Coronary artery (tissue), 2 donors: ENCODE measurements around the gene TIA1.
"Not testable (repeated sequence)": the region's sequence is repeated elsewhere in the genome, so short reads cannot be mapped to it uniquely, and the experiment has no call there.

Experiments
- DNase-seq: peaks from one replicate; pipeline ENCODE4 v3.0.0-alpha.2; 2017; ENCODE audit warnings: low spot score
- H3K27ac ChIP-seq, 2 donors: fragments of 200-600 bp; sonication (generic); one replicate each; pipeline ENCODE4 v1.5.1; 2016 to 2019
- H3K4me3 ChIP-seq: fragments of 200-600 bp; sonication (generic); 2 replicates; pipeline ENCODE4 v1.5.1; 2016; ENCODE audit warnings: mild to moderate bottlenecking, moderate library complexity
- CTCF ChIP-seq: fragments of 200-600 bp; sonication (generic); IDR thresholded peaks from one replicate; pipeline ENCODE4 v1.5.1; 2019; ENCODE audit warnings: antibody characterized with exemption

Gene TIA1, protein sequence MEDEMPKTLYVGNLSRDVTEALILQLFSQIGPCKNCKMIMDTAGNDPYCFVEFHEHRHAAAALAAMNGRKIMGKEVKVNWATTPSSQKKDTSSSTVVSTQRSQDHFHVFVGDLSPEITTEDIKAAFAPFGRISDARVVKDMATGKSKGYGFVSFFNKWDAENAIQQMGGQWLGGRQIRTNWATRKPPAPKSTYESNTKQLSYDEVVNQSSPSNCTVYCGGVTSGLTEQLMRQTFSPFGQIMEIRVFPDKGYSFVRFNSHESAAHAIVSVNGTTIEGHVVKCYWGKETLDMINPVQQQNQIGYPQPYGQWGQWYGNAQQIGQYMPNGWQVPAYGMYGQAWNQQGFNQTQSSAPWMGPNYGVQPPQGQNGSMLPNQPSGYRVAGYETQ

DNA sequence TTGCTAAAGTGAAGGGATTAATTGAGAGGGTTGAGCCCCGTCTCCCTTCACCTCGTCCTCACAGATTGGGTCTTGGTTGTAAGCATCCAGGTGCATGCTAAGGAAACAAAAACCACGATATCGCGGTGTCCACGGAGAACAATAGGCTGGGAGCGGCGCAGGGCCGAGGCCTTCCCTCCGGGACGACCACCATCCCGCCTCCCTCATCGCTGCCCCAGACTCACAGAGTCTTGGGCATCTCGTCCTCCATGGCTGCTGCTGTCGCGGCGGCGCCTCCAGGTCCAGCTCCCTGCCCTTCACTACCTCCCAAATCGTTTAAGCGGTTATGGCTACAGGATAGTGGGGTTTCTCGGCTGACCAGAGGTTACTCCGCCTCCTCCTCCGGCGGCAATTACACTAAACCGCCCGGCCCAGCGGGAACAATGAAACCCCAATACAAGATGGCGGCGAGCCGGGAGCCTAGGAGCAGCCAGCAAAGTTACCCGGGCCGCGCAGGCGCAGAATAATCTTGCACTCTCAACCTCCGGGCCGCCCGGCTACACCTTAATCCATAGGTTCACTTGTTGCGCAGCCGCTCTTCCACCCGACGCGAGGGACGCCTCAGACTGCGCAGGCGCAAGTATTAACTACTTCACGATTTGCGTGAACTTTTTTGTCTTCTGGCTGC, at the start of gene TIA1:
TIA1 (minus strand) TSS at position 448 of the 667 bp plus-strand sequence; CDS start at position 250, 198 bp downstream.
- peak within 1 kb of the TSS; percentile 89 to 98 for H3K27ac ChIP-seq
- DNase-seq, result peak; percentile 97
- TF ChIP-seq CTCF, result no peak

DNA sequence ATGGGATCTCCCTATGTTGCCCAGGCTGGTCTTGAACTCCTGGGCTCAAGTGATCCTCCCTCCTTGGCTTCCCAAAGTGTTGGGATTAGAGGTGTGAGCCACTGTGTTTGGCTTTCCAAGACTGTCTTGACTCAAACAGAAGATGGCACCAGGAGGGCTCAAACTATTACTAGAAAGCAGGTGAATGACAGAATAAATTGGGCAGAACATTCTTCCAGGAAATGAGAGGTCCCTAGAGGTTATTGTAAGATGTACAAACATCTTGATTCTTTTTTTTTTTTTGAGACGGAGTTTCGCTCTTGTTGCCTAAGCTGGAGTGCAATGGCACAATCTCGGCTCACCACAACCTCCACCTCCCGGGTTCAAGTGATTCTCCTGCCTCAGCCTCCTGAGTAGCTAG, 49.4 kb upstream of the TIA1 start:
- not testable (repeated sequence) for DNase-seq, H3K4me3 ChIP-seq, H3K27ac ChIP-seq

More for the DNA sequence above, at the start of gene TIA1:
- H3K4me3 ChIP-seq, result peak within 1 kb of the TSS; percentile 97

DNA sequence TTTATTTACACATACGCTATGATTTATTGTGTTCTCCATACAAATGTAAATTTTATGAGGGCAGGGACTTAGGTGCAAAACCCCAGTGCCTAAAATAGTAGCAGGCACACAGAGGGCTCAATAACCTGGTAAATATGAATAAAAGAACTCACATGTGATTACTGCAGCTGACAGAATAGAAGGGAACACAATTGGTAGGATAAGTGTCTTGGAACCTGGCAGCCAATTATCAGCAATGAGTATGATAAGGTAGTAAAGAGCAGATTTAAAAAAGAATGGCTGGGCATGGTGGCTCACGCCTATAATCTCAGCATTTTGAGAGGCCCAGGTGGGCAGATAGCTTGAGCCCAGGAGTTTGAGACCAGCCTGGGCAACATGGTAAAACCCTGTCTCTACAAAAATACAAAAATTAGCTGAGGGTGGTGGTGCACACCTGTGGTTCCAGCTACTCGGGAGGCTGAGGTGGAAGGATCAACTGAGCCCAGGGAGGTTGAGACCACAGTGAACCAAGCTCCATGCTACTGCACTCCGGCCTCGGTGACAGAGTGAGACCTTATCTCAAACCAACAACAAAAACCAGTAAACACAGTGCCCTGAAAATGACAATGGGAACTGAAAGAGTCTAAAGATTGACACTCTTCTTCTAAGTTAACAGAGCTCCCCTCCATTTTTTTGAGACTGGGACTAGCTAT, 35.2 kb upstream of the TIA1 start:
- no peak overlapping the region for H3K27ac ChIP-seq
- no peak for DNase-seq
- TF ChIP-seq CTCF, result no peak
- no peak overlapping the region for H3K4me3 ChIP-seq

- Histone ChIP-seq H3K27ac (no peak overlapping the region), H3K4me3 (no peak overlapping the region)
- no peak for TF ChIP-seq CTCF
- no peak for DNase-seq
Measured at GRCh38 chr2:70282439-70282838, 34.0 kb upstream of the TIA1 start.

DNA sequence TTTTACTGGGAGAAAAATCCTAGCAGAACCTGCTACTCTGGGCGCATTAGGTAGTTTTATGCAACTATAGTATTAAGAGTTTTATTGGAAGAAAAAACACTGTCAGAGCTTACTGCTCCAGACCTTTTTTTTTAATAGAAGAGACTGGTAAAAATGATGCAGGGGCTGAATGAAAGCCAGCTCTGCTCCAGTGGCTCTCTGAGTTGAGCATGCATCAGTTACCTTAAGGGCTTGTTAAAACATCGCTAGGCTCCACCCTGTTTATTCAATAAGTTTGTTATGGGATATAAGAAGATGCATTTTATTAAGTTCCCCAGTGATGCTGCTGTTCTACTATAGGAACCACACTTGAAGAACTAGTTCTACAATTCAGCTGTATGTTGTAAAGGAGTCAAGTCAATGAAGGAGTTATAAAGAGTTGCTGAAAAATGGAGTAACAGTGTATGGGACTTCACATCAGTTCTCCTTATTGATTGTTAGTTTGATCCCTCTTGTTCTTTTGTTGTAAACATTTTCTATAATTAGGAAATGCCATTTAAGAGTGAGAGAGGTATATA, 31.9 kb upstream of the TIA1 start:
- H3K4me3 ChIP-seq, result no peak overlapping the region
- H3K27ac ChIP-seq, result no peak overlapping the region
- TF ChIP-seq CTCF, result no peak
- no peak for DNase-seq

DNA sequence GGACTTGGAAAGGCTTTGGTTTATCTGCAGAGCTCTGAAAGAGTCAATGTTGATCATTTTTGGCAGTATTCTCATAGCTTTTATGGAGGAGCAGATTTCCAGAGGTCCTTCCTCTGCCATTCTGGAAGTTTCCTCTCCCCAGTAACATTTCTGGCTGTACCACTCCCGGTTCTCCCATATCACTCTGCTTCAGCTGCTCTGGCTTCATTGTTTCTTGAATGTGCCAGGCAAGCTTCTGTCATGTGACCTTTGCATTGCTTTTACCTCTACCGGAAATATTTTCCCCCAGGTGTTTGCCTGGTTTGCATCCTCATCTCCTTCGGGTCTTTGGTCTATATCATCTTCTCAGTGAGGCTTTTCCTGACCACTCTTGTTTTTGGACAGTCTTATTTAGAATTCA, 21.9 kb upstream of the TIA1 start:
- H3K4me3 ChIP-seq, result no peak overlapping the region
- H3K27ac ChIP-seq, result no peak overlapping the region
- DNase-seq, result no peak
- TF ChIP-seq CTCF, result no peak

GRCh38 chr2:70269422-70270302, 21.2 kb upstream of the TIA1 start:
- H3K27ac ChIP-seq, H3K4me3 ChIP-seq, DNase-seq: not testable (repeated sequence)

- H3K4me3 ChIP-seq, H3K27ac ChIP-seq, DNase-seq: not testable (repeated sequence)
Measured at GRCh38 chr2:70266925-70267324, 18.5 kb upstream of the TIA1 start.
